ENCODE results near the gene ZNF691. TPM values are rescaled to one million over a fixed set of nuclear protein-coding genes. Genes with fewer than 3 reads are reported as not detected.
A peak's percentile ranks its signal among the peaks of the same experiment; 100 is the strongest.
"Not testable (repeated sequence)": the region's sequence is repeated elsewhere in the genome, so short reads cannot be mapped to it uniquely, and the experiment has no call there.

The ZNF691 gene
- total RNA-seq, 2 experiments from 2014 or later: 6.9 to 7.5 TPM

- Mint-ChIP-seq H3K4me3 (no peak overlapping the region), H3K27ac (no peak overlapping the region), H3K36me3 (ENCODE audit: low read depth) (peaks cover 6% of the 10 kb centered on the region), H3K27me3 (no peaks in the 10 kb centered on the region), H3K4me1 (ENCODE audit: low read depth) (peaks cover 3% of the 10 kb centered on the region), H3K9me3 (no peaks in the 10 kb centered on the region)
- TF ChIP-seq CTCF (IDR thresholded peaks at IDR 0.05): no peak
- CTCF ChIA-PET: interaction anchor here (1.2 to 1.3 kb wide), 2 partner anchors 14 to 42 kb away, joined by 3 to 4 read pairs; no protein-coding TSS in a partner anchor
- no peak for DNase-seq
- intact Hi-C loops (cut with micrococcal nuclease): no loop called here
- POLR2A ChIA-PET: no interaction called here
- no peak for ATAC-seq
Observed at GRCh38 chr1:42806171-42806570, 40.2 kb upstream of the ZNF691 start.

- Mint-ChIP-seq H3K27me3 (no peaks in the 10 kb centered on the region), H3K27ac (no peak overlapping the region), H3K9me3 (no peaks in the 10 kb centered on the region), H3K4me3 (no peak overlapping the region), H3K4me1 (ENCODE audit: low read depth) (peaks cover 3% of the 10 kb centered on the region), H3K36me3 (ENCODE audit: low read depth) (peaks cover 6% of the 10 kb centered on the region)
- no peak for TF ChIP-seq CTCF (IDR thresholded peaks at IDR 0.05)
- CTCF ChIA-PET: interaction anchor here (1.2 to 1.3 kb wide), 2 partner anchors 15 to 42 kb away, joined by 3 to 4 read pairs; no protein-coding TSS in a partner anchor
- intact Hi-C loops (cut with micrococcal nuclease): no loop called here
- ATAC-seq: no peak
- POLR2A ChIA-PET: no interaction called here
- DNase-seq: no peak
Observed at GRCh38 chr1:42806593-42806992, 39.8 kb upstream of the ZNF691 start.

- ATAC-seq: no peak
- peaks cover 6% of the 10 kb centered on the region for H3K36me3 Mint-ChIP-seq (ENCODE audit: low read depth)
- no peak overlapping the region for H3K4me3 Mint-ChIP-seq
- no peak overlapping the region for H3K27ac Mint-ChIP-seq
- H3K4me1 Mint-ChIP-seq (ENCODE audit: low read depth): peaks cover 3% of the 10 kb centered on the region
- no peak for DNase-seq
- ChIA-PET POLR2A (no interaction called here), CTCF (interaction anchor here (1.2 to 1.4 kb wide), 3 partner anchors 15 to 116 kb away, joined by 3 to 4 read pairs (median 3); no protein-coding TSS in a partner anchor)
- no peak for TF ChIP-seq CTCF (IDR thresholded peaks at IDR 0.05)
- H3K9me3 Mint-ChIP-seq: no peaks in the 10 kb centered on the region
- intact Hi-C loops (cut with micrococcal nuclease): no loop called here
- no peaks in the 10 kb centered on the region for H3K27me3 Mint-ChIP-seq
Observed at GRCh38 chr1:42807056-42807668, 39.3 kb upstream of the ZNF691 start.

- H3K4me3 Mint-ChIP-seq; H3K27me3 Mint-ChIP-seq; H3K9me3 Mint-ChIP-seq; intact Hi-C loops (cut with micrococcal nuclease); H3K27ac Mint-ChIP-seq; H3K36me3 Mint-ChIP-seq (ENCODE audit: low read depth); DNase-seq; ATAC-seq; CTCF ChIA-PET; POLR2A ChIA-PET: not testable (repeated sequence)
- H3K4me1 Mint-ChIP-seq (ENCODE audit: low read depth): peaks cover 23% of the 10 kb centered on the region
Observed at GRCh38 chr1:42814815-42815214, 31.6 kb upstream of the ZNF691 start.

- Mint-ChIP-seq H3K27ac (peak overlapping the region; percentile 82), H3K36me3 (ENCODE audit: low read depth) (peaks cover 1% of the 10 kb centered on the region), H3K27me3 (no peaks in the 10 kb centered on the region), H3K4me3 (peak overlapping the region; percentile 71), H3K9me3 (no peaks in the 10 kb centered on the region), H3K4me1 (ENCODE audit: low read depth) (peaks cover 23% of the 10 kb centered on the region)
- no peak for TF ChIP-seq CTCF (IDR thresholded peaks at IDR 0.05)
- ATAC-seq (peak; percentile 0), DNase-seq (peak; percentile 16)
- ChIA-PET CTCF (interaction anchor here (0.8 to 2.4 kb wide), 5 partner anchors 30 to 50 kb away, joined by 3 to 6 read pairs (median 3); partner anchors contain the start of gene ZNF691), POLR2A (interaction anchor here (0.7 to 2.6 kb wide), 11 partner anchors 19 to 157 kb away, joined by 3 to 11 read pairs (median 4); partner anchors contain the start of genes C1orf50, P3H1, PPIH and TMEM269)
- intact Hi-C loops (cut with micrococcal nuclease): no loop called here
Observed at GRCh38 chr1:42815941-42816584, 30.4 kb upstream of the ZNF691 start.
